Activated CD8-positive, alpha-beta memory T cell treated with anti-CD3 and anti-CD28 coated beads for 36 hours (primary cell): ENCODE results near the gene HES2. TPM values are rescaled to one million over a fixed set of nuclear protein-coding genes. Genes with fewer than 3 reads are reported as not detected.
"Not testable (repeated sequence)": the region's sequence is repeated elsewhere in the genome, so short reads cannot be mapped to it uniquely, and the experiment has no call there.

Experiments
- CTCF ChIA-PET: fragments of 350-600 bp; sonication (Branson Sonifier 250); formaldehyde crosslinking; loops from one replicate; lab custom pipeline; 2021; ENCODE audit warnings: antibody characterized with exemption; lab: Charles Lee
- POLR2A ChIA-PET: fragments of 350-600 bp; sonication (Branson Sonifier 250); formaldehyde crosslinking; loops from one replicate; lab custom pipeline; 2021; ENCODE audit warnings: antibody characterized with exemption; lab: Charles Lee
- total RNA-seq, 2 experiments: library from RNA; stranded (reverse); gene quantifications; one replicate each; pipeline ENCODE4 v1.2.3, GENCODE V29; 2021

Gene HES2
- total RNA-seq, 2 experiments from 2014 or later, result 0.15 TPM; not detected in 1

- CTCF ChIA-PET, result interaction anchor here (1.1 to 1.5 kb wide), 2 partner anchors 8 to 137 kb away, joined by 4 to 9 read pairs; no protein-coding TSS in a partner anchor
- POLR2A ChIA-PET, result no interaction called here
These were observed 35.6 kb downstream of the HES2 start for GRCh38 chr1:6384135-6384534.

- POLR2A ChIA-PET, result no interaction called here
These were observed 39.7 kb downstream of the HES2 start for GRCh38 chr1:6380037-6380436.

GRCh38 chr1:6378096-6378746 is 41.5 kb downstream of the HES2 start:
- POLR2A ChIA-PET, result no interaction called here
- CTCF ChIA-PET, result no interaction called here

More at GRCh38 chr1:6380037-6380436, 39.7 kb downstream of the HES2 start:
- CTCF ChIA-PET, result no interaction called here

GRCh38 chr1:6373961-6374720 is 45.6 kb downstream of the HES2 start:
- POLR2A ChIA-PET, result interaction anchor here (0.6 kb wide), 1 partner anchor 404 kb away, joined by 4 read pairs; no protein-coding TSS in a partner anchor
- CTCF ChIA-PET, result no interaction called here

GRCh38 chr1:6372236-6372635 is 47.5 kb downstream of the HES2 start:
- CTCF ChIA-PET, POLR2A ChIA-PET: not testable (repeated sequence)

- ChIA-PET POLR2A (no interaction called here), CTCF (interaction anchor here (0.7 kb wide), 1 partner anchor 59 kb away, joined by 3 read pairs; no protein-coding TSS in a partner anchor)
These were observed 49.7 kb downstream of the HES2 start for GRCh38 chr1:6370006-6370405.

- ChIA-PET CTCF (interaction anchor here (0.6 to 2.2 kb wide), 3 partner anchors 13 to 47 kb away, joined by 4 to 5 read pairs (median 5); no protein-coding TSS in a partner anchor), POLR2A (no interaction called here)
These were observed 52.2 kb downstream of the HES2 start for GRCh38 chr1:6367381-6368012.

- ChIA-PET POLR2A (interaction anchor here (0.7 kb wide), 1 partner anchor 17 kb away, joined by 4 read pairs; no protein-coding TSS in a partner anchor), CTCF (no interaction called here)
These were observed 54.7 kb downstream of the HES2 start for GRCh38 chr1:6365047-6365446.

GRCh38 chr1:6363085-6363884 is 56.4 kb downstream of the HES2 start:
- CTCF ChIA-PET, result interaction anchor here (1.0 to 3.3 kb wide), 6 partner anchors 15 to 117 kb away, joined by 3 to 13 read pairs (median 6); no protein-coding TSS in a partner anchor
- POLR2A ChIA-PET, result not testable (repeated sequence)

Other genes starting within 250 kb of the HES2 start
- gene CHD5, start 239.6 kb downstream of the HES2 start, total RNA-seq, result under 1 TPM; 0.57 to 0.78 TPM
- gene RPL22, start 220.3 kb downstream of the HES2 start, total RNA-seq, result 100 to 1,000 TPM; 399 to 441 TPM
- 10 to 100 TPM; 12.1 to 16.4 TPM for gene RNF207, start 213.8 kb downstream of the HES2 start, total RNA-seq
- gene ICMT, start 184.0 kb downstream of the HES2 start, total RNA-seq, result 10 to 100 TPM; 74.7 to 81.5 TPM
- not detected for gene HES3, start 175.7 kb downstream of the HES2 start, total RNA-seq
- gene GPR153, start 158.8 kb downstream of the HES2 start, total RNA-seq, result under 1 TPM; 0.67 to 0.73 TPM
- 100 to 1,000 TPM in 1 of 2 experiments, 10 to 100 TPM in 1; 97.9 to 104 TPM for gene ACOT7, start 26.2 kb downstream of the HES2 start, total RNA-seq
- gene ESPN, start 4.9 kb upstream of the HES2 start, total RNA-seq, result under 1 TPM; 0.08 to 0.23 TPM
- 10 to 100 TPM; 89.9 to 91.3 TPM for gene TNFRSF25, start 46.3 kb upstream of the HES2 start, total RNA-seq
- gene PLEKHG5, start 71.7 kb upstream of the HES2 start, total RNA-seq, result 1 to 10 TPM; 2.1 to 2.2 TPM
- 10 to 100 TPM; 59.1 to 59.2 TPM for gene NOL9, start 134.6 kb upstream of the HES2 start, total RNA-seq
- gene TAS1R1, start 135.4 kb upstream of the HES2 start, total RNA-seq, result not detected
- 10 to 100 TPM; 28.5 to 33.5 TPM for gene ZBTB48, start 160.1 kb upstream of the HES2 start, total RNA-seq
- gene KLHL21, start 182.9 kb upstream of the HES2 start, total RNA-seq, result 10 to 100 TPM; 33.7 to 35.5 TPM
- gene PHF13, start 193.8 kb upstream of the HES2 start, total RNA-seq, result 10 to 100 TPM; 14.0 to 14.7 TPM
- gene THAP3, start 204.9 kb upstream of the HES2 start, total RNA-seq, result 10 to 100 TPM; 22.1 to 23.1 TPM